HS-27A (cell line): ENCODE data around the gene RALA.
"Not testable (repeated sequence)": the region's sequence is repeated elsewhere in the genome, so short reads cannot be mapped to it uniquely, and the experiment has no call there.

Source experiments
- DNase-seq: peaks from one replicate; pipeline ENCODE4 v3.0.0-alpha.2; 2012; ENCODE audit warnings: low read depth, missing footprints

RALA gene

DNA sequence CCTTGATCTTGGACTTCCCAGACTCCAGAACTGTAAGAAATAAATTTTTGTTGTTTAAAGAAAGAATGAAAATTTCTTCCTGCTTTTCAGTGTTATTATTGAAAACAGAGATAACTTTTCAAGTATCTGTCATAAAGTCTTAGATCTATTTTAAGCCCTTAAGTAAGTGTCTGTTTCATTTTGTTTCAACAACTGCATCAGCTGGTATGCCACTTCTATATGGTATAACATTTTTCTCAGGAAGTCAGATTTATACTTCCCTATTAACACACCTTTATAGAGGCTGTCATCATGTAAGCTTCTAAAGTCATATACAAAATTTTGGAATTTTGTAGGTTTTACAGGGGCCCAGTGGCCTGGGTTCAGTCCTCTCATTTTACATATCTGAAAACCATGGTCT is 24.4 kb downstream of the RALA start:
- no peak for DNase-seq

DNA sequence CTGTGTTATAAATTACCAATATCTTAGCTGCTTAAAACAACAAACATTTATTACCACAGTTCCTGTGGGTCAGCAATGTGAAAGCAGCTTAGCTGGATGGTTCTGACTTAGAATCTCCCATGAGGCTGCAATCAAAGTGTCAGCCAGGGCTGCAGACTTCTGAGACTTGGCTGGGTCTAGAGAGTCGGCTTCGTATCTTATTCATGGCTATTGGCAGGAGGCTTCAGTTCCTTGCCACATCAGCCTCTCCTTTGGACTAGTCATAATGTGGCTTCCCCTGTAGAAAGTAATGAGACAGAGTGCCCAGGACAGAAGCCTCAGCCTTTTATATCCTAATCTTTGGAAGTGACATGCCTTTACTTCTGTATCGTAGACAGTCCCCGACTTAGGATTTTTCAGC is 27.3 kb downstream of the RALA start:
- DNase-seq = no peak

GRCh38 chr7:39651265-39651664 is 27.9 kb downstream of the RALA start:
- DNase-seq = no peak

DNA sequence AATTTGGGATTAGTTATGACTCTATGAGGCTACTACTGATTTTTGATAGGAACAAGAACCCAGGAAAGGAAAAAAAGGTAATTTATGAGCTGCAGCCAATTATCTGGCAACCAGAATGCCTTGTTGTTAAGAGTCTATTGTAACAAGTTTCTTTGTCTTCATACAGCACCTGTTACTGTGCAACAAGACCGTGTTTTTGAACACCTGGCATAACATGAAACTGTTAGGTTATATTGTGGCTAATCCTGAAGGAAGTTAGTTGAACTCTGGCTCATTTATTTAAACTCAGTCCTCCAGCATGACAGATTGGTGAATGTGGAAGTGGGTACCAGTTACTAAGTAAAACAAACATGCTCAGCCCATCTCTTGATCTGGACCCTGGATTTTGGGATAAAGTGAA is 33.0 kb downstream of the RALA start:
- DNase-seq = no peak

DNA sequence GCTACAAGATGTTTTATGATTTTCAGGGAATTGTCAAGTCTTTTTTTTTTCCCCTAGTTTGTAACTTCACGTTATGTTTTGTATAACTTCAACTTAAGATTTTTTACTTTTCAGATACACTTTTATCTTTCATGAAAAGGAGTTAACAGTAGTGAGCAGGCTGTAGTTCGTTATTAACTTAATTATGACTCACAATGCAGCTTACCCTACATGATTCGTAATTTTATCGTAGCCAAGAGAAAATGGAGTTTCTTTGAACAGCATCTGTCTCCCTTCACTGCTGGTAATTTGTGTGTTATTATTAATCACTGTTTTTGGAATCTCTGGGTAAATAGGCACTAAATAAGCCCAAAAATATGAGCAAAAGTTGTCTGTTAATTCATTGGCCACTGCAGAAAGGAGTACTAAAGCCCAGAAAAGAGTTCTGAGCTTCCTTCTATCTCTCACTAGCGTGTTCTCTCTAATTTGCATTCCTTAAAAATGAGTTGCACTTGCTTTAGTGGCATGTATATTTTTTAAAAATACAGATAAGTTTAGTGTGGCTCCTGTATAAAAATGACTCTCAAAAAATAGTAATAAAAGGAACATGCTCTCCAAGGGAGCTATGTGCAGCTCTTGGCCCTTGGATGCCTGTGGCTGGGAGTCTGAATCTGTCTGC is 36.1 kb downstream of the RALA start:
- DNase-seq = no peak

DNA sequence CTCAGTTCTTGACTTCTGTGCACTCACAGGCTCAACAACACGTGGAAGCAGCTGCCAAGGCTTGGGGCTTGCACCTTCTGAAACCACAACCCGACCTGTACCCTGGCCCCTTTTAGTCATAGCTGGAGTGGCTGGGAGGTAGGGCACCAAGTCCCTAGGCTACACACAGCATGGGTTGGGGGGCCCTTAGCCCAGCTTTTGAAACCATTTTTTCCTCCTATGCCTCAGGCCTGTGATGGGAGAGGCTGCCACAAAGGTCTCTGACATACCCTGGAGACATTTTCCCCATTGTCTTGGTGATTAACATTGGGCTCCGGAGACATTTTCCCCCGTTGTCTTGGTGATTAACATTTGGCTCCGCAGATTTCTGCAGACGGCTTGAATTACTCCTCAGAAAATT is 38.6 kb downstream of the RALA start:
- no peak for DNase-seq

DNA sequence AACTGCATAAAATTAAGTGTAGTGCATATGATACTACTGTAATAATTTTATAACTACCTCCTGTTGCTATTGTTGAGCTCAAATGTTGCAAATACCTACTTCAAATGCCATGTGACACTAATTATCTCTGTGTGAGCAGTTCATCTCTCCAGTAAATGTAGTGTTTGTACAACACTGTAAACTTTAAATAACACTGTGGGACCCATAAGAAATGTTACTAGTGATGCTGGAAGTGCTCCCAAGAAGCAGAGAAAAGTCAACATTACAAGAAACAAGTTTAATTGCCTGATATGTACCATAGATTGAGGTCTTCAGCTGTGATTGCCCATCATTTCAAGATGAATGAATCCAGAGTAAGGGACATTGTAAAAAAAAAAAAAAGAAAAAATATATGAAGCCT is 39.9 kb downstream of the RALA start:
- no peak for DNase-seq

DNA sequence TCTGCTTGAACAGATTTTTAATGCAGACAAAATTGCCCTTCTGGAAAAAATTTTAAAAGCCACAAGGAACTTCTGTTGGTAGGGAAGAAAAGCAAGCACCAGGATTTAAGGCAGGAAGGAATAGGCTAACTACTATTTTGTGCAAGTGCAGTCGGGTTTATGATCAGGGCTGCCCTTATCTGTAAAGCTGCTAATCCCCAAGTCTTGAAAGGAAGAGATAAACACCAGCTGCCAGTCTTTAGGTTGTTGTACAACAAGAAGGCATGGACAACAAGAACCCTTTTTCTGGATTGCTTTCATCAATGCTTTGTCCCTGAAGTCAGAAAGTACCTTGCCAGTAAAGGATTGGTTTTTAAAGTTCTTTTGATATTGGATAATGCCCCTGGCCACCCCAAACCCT is 40.7 kb downstream of the RALA start:
- no peak for DNase-seq

DNA sequence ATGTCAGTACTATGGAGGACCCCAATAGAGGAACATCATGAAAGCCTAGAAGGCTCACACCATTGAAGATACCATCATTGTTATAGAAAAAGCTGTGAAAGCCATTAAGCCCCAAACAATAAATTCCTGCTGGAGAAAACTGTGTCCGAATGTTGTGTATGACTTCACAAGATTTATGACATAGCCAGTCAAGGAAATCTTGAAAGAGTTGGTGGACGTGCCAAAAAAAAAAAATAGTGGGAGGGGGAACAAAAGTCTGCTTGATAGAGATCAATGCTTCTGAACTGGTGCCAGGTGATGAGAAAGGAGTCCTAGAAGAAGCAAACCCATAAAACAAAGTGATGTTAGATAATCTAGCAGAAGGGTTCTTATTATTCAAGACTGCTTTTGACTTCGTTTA is 41.2 kb downstream of the RALA start:
- no peak for DNase-seq

DNA sequence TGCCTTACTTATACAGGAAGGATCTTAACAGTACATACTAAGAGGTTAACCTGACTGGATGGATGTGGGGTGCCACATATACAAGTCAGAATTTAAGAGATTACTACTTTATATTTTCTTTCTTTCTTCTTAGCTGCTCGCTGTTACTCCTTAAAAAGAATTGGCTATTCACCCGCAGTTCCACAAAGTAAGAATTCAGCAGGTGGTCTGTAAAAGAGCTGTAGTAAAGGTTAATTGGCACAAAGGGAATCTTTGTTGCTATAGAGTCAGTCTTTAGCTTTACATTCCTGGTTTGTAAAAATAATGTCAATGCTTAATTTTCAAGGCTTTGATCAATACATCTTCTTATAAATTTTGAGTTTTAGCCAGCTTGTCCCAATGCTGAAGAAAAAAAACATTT is 43.2 kb downstream of the RALA start:
- no peak for DNase-seq

DNA sequence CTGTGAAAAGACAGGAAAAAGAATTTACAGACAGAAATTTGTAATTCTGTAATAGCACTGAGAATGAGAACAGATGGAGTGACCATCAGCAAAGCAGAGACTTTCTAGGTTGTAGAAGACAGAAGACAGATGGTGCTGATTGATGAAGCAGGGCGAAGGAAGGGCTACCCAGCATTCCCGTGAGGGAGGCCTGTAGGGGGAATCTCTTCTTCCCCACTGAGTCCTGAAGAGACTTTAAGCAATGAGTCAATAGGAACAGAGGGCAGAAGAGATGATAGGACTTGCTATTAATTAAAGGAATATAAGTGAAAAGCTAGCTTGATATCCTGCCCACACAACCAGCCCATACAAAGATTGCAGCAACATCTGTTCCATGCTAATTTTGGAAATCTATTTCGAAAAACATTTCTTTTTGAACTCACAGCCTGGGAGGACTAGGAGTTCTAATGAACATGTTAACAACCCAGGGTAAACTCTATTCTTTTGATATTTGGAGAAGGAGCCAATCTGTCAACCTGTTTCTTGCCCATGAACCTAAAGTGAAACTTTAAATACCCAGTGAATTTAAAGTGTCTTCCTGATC is 44.1 kb downstream of the RALA start:
- DNase-seq = no peak

- DNase-seq = not testable (repeated sequence)
These were observed 44.9 kb downstream of the RALA start for GRCh38 chr7:39668280-39668679.

DNA sequence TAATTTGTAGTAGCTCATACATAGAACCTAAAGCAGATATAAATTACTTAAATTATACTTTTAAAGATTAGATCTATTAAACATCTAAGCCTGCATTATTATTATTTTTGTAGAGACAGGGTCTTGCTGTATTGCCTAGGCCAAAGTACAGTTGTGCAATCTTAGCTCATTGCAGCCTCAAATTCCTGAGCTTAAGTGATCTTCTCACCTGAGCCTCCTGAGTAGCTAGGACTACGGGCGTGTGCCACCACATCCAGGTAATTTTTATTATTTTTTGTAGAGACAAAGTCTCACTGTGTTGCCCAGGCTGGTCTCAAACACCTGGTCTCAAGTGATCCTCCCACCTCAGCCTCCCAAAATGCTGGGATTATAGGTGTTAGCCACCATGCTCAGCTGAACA is 46.7 kb downstream of the RALA start:
- DNase-seq = no peak

DNA sequence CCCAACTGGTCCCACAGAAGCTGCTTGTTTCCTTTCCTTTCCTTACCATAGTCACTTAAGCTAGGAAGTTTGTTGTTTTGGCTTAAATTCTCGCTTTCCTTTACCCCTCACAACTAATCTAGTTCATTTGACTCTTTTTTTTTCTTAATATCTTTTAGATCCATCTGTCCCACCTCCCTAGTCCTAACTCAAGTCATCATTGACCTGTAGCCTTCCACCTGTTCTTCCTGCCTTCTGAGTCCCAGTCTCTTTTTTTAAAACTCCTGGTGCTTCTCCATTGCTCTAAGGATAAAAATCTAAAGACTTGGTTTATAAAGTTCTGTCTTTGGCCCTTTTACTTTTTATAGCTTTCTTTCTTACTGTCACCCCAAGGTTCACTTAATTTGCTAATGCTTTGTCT is 47.6 kb downstream of the RALA start:
- no peak for DNase-seq

- DNase-seq = no peak
These were observed 48.8 kb downstream of the RALA start for GRCh38 chr7:39672176-39672575.

- no peak for DNase-seq
These were observed 50.5 kb downstream of the RALA start for GRCh38 chr7:39673868-39674267.

DNA sequence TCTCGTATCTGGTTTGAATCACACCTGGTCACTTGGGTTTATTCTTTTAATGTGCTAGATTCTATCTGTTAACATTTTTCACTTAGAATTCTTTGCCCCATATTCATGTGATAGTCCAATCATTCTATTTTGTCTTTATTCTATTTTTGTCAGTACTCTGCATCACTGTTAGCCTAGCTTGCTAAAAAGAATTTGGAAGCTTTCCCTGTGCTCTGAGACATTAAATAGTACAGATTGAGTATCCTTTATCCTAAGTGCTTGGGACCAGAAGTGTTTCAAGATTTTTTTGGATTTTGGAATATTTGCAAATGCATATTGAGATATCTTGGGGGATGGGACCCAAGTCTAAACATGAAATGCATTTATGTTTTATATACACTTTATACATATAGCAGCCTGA is 51.0 kb downstream of the RALA start:
- DNase-seq = no peak

DNA sequence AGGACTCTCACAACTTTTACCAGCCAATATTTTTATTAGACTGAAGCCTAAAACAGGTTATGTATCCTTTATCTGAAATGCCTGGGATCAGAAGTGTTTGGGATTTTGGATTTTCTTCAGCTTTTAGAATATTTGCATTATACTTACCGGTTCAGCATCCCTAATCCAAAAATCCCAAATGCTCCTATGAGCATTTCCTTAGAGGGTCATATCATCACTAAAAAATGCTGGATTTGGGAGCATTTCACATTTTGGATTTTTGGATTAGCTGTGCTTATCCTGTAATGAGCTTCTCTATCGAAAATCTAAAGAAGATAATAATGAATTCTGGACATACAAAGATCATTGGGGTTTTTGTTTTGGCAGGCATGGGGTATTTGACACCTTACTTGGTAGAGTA is 53.0 kb downstream of the RALA start:
- DNase-seq = no peak

GRCh38 chr7:39678930-39679709 is 55.7 kb downstream of the RALA start:
- no peak for DNase-seq

GRCh38 chr7:39679874-39680273 is 56.5 kb downstream of the RALA start:
- DNase-seq = not testable (repeated sequence)

DNA sequence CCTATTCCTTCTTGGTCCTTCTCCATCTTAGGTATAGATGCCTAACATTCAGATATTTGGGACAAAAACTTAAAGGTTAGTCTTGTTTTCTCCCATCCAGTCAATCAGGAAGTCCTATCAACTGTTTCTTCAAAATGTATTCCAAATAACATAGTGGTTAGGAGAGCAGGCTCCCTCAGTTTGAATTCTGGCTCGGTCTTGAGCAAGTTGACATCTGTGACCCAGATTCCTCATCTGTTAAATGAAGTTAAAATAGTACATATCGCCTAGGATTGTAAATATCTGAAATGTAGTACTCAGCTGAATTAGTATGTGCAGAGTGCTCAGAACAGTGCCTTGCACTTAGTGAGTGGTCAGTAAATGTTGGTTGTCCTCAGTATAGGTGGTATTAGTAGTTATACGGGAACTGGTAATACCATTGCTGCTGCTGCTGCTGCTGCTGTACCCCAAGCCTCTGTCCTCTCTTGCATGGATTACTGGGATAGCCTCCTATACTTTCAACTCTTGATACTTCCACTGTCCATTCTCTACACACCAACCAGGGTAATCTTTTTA is 58.6 kb downstream of the RALA start:
- DNase-seq = no peak

- DNase-seq = no peak
These were observed 60.0 kb downstream of the RALA start for GRCh38 chr7:39683216-39683845.
